Measurements from ENCODE around the gene KRT82.

GRCh38 chr12:52356762-52357580 lies 49.2 kb downstream of the KRT82 start:
- TF ChIP-seq, protein P1, sequence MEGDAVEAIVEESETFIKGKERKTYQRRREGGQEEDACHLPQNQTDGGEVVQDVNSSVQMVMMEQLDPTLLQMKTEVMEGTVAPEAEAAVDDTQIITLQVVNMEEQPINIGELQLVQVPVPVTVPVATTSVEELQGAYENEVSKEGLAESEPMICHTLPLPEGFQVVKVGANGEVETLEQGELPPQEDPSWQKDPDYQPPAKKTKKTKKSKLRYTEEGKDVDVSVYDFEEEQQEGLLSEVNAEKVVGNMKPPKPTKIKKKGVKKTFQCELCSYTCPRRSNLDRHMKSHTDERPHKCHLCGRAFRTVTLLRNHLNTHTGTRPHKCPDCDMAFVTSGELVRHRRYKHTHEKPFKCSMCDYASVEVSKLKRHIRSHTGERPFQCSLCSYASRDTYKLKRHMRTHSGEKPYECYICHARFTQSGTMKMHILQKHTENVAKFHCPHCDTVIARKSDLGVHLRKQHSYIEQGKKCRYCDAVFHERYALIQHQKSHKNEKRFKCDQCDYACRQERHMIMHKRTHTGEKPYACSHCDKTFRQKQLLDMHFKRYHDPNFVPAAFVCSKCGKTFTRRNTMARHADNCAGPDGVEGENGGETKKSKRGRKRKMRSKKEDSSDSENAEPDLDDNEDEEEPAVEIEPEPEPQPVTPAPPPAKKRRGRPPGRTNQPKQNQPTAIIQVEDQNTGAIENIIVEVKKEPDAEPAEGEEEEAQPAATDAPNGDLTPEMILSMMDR (IDR thresholded peaks at IDR 0.05): no peak
- TF ChIP-seq POLR2A (IDR thresholded peaks at IDR 0.05): no peak

All from adrenal gland (tissue), 5 donors.